ENCODE results near the gene IFNGR2.

The IFNGR2 gene

GRCh38 chr21:33398361-33398760 is 4.9 kb upstream of the IFNGR2 start:
- no peak for TF ChIP-seq CTCF (IDR thresholded peaks at IDR 0.05)

- no peak for TF ChIP-seq CTCF (IDR thresholded peaks at IDR 0.05)
Observed at GRCh38 chr21:33401630-33401992, 1.6 kb upstream of the IFNGR2 start.

GRCh38 chr21:33402001-33402979 is 923 bp upstream of the IFNGR2 start:
- TF ChIP-seq CTCF (IDR thresholded peaks at IDR 0.05): no peak

- no peak for TF ChIP-seq CTCF (IDR thresholded peaks at IDR 0.05)
Observed at GRCh38 chr21:33403786-33404585, 773 bp downstream of the IFNGR2 start.

- no peak for TF ChIP-seq CTCF (IDR thresholded peaks at IDR 0.05)
Observed at GRCh38 chr21:33406493-33406892, 3.3 kb downstream of the IFNGR2 start.

- TF ChIP-seq CTCF (IDR thresholded peaks at IDR 0.05): no peak
Observed at GRCh38 chr21:33411949-33412430, 8.8 kb downstream of the IFNGR2 start.

- no peak for TF ChIP-seq CTCF (IDR thresholded peaks at IDR 0.05)
Observed at GRCh38 chr21:33412832-33413519, 9.8 kb downstream of the IFNGR2 start.

Data from LNCAP (cell line).